ENCODE data around the gene BAZ2A.

GRCh38 chr12:56641219-56641618, 11.1 kb upstream of the BAZ2A start:
- TF ChIP-seq POLR2AphosphoS5 (IDR thresholded peaks at IDR 0.05) (no peak), EP300 (IDR thresholded peaks at IDR 0.05) (no peak)
- TF ChIP-seq, protein P1, sequence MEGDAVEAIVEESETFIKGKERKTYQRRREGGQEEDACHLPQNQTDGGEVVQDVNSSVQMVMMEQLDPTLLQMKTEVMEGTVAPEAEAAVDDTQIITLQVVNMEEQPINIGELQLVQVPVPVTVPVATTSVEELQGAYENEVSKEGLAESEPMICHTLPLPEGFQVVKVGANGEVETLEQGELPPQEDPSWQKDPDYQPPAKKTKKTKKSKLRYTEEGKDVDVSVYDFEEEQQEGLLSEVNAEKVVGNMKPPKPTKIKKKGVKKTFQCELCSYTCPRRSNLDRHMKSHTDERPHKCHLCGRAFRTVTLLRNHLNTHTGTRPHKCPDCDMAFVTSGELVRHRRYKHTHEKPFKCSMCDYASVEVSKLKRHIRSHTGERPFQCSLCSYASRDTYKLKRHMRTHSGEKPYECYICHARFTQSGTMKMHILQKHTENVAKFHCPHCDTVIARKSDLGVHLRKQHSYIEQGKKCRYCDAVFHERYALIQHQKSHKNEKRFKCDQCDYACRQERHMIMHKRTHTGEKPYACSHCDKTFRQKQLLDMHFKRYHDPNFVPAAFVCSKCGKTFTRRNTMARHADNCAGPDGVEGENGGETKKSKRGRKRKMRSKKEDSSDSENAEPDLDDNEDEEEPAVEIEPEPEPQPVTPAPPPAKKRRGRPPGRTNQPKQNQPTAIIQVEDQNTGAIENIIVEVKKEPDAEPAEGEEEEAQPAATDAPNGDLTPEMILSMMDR (IDR thresholded peaks at IDR 0.05) = no peak
